Keratinocyte (primary cell): ENCODE data around the gene TUBGCP6. TPM values are rescaled to one million over a fixed set of nuclear protein-coding genes. Genes with fewer than 3 reads are reported as not detected.

Source experiments
- DNase-seq: peaks from one replicate; pipeline ENCODE4 v3.0.0-alpha.2; 2011; ENCODE audit warnings: low read depth, missing footprints, low spot score
- FAIRE-seq: peaks from 2 replicates; lab custom pipeline; 2011; peaks lifted over from hg19 to GRCh38; lab: Jason Lieb, UNC
- H2AFZ ChIP-seq: 2 replicates; pipeline ENCODE4 v1.6.0; 2012; ENCODE audit warnings: low read length, control low read depth, inconsistent platforms; ENCODE audit not compliant: control insufficient read depth
- H3K27ac ChIP-seq: 2 replicates; pipeline ENCODE4 v1.5.1; 2011; ENCODE audit warnings: low read length; ENCODE audit not compliant: control insufficient read depth, insufficient read depth
- H3K27me3 ChIP-seq: 3 replicates; pipeline ENCODE4 v1.6.0; 2011; ENCODE audit warnings: low read length; ENCODE audit not compliant: control insufficient read depth, insufficient read depth; ENCODE audit errors: extremely low read depth
- H3K36me3 ChIP-seq, 2 experiments: 2 replicates in 1 of 2; 3 replicates in 1 of 2; pipeline ENCODE4 v1.5.1; 2011; ENCODE audit warnings: low read length in 2 of 2, mild to moderate bottlenecking in 1 of 2; ENCODE audit not compliant: control insufficient read depth in 2 of 2, insufficient read depth in 2 of 2; ENCODE audit errors: extremely low read depth in 1 of 2
- H3K4me1 ChIP-seq: 3 replicates; pipeline ENCODE4 v1.5.1; 2011; ENCODE audit warnings: low read length; ENCODE audit not compliant: control insufficient read depth, insufficient read depth; ENCODE audit errors: extremely low read depth
- H3K4me2 ChIP-seq: 3 replicates; pipeline ENCODE4 v1.6.0; 2011; ENCODE audit warnings: low read depth, low read length; ENCODE audit not compliant: control insufficient read depth, insufficient read depth; ENCODE audit errors: extremely low read depth
- H3K4me3 ChIP-seq, 3 experiments: fragments of 200-600 bp in 1 of 3; sonication (generic) in 1 of 3; 2 replicates in 2 of 3; 3 replicates in 1 of 3; pipeline ENCODE4 v1.5.1; 2011 to 2016; ENCODE audit warnings: low read length in 3 of 3, mild to moderate bottlenecking in 3 of 3, control low read depth in 2 of 3, inconsistent platforms in 1 of 3, low read depth in 1 of 3, mixed read lengths in 1 of 3, mixed run types in 1 of 3, moderate library complexity in 1 of 3; ENCODE audit not compliant: control insufficient read depth in 2 of 3, insufficient read depth in 2 of 3; ENCODE audit errors: extremely low read depth in 1 of 3
- H3K79me2 ChIP-seq: 2 replicates; pipeline ENCODE4 v1.6.0; 2012; ENCODE audit warnings: low read length; ENCODE audit not compliant: control insufficient read depth, insufficient read depth
- H3K9ac ChIP-seq: 3 replicates; pipeline ENCODE4 v1.6.0; 2011; ENCODE audit warnings: low read length; ENCODE audit not compliant: control insufficient read depth, insufficient read depth; ENCODE audit errors: extremely low read depth
- H3K9me1 ChIP-seq: 3 replicates; pipeline ENCODE4 v1.6.0; 2011; ENCODE audit warnings: low read length; ENCODE audit not compliant: control insufficient read depth, insufficient read depth; ENCODE audit errors: extremely low read depth
- H3K9me3 ChIP-seq: 2 replicates; pipeline ENCODE4 v1.5.1; 2012; ENCODE audit warnings: low read depth, low read length; ENCODE audit not compliant: control insufficient read depth
- H4K20me1 ChIP-seq: 3 replicates; pipeline ENCODE4 v1.6.0; 2011; ENCODE audit warnings: low read length; ENCODE audit not compliant: control insufficient read depth, insufficient read depth; ENCODE audit errors: extremely low read depth
- EZH2 ChIP-seq: IDR thresholded peaks from one replicate; pipeline ENCODE4 v1.6.1; 2012; ENCODE audit warnings: inconsistent platforms, mild to moderate bottlenecking, low read length, moderate library complexity
- dilution Hi-C: fragments of 300-500 bp; cut with MboI; formaldehyde crosslinking; loops from one replicate; pipeline ENCODE4 v1.7.0; 2020; ENCODE audit warnings: low sequenced_read_pairs; ENCODE audit not compliant: extremely low pct_ligation_motif_present
- polyA plus RNA-seq, 5 experiments: library from polyadenylated mRNA; depleted of rRNA in 3 of 5; stranded (reverse) in 3 of 5; stranded (forward) in 1 of 5; unstranded in 1 of 5; fragments of >200 nt; gene quantifications; 1 replicate in 1 of 5; 2 replicates in 3 of 5; 3 replicates in 1 of 5; pipeline versions ENCODE4 v1.2.1 to v1.2.3, GENCODE V29; 2011 to 2012; ENCODE audit warnings: missing spikeins in 2 of 5, low read depth in 1 of 5, low replicate concordance in 1 of 5
- TF ChIP-seq, protein P1 (sequence below), 3 experiments: IDR thresholded peaks in 1 of 3; conservative IDR thresholded peaks in 1 of 3; optimal IDR thresholded peaks in 1 of 3; 2 replicates in 2 of 3; 3 replicates in 1 of 3; pipeline versions ENCODE3 to v1.5.1; 2011; ENCODE audit warnings: low read length in 3 of 3, mild to moderate bottlenecking in 3 of 3, moderate library complexity in 2 of 3, control low read depth in 1 of 3, inconsistent platforms in 1 of 3; ENCODE audit not compliant: insufficient read depth in 2 of 3; ENCODE audit errors: extremely low read depth in 1 of 3

TUBGCP6 gene
- polyA plus RNA-seq, 1 donor (not counting 4 experiments of a cell fraction or from before 2014, with no cell fraction given), result 10.1 TPM

DNA sequence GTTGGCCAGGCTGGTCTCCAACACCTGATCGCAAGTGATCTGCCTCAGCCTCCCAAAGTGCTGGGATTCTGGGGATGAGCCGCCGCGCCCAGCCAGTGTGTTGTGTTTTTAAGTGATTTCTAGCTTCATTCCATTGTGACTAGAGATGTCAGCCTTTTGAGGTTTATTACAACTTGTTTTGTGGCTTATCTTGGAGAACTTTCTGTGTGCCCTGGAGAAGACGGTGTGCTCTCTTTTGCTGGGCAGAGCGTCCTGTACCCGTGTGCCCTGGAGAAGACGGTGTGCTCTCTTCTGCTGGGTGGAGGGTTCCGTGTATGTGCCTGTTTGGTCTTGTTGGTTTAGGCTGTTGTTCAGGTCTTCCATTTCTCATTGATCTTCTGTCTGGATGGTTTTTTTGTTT lies 31.6 kb downstream of the TUBGCP6 start:
- peaks cover 10% of the 10 kb centered on the region for H4K20me1 ChIP-seq

GRCh38 chr22:50211147-50211546 lies 33.7 kb downstream of the TUBGCP6 start:
- Histone ChIP-seq H3K4me3 (no peak overlapping the region), H3K4me2 (no peak overlapping the region), H3K4me1 (peaks cover 6% of the 10 kb centered on the region), H3K79me2 (peaks cover 30% of the 10 kb centered on the region), H3K9ac (no peak overlapping the region), H4K20me1 (peaks cover 10% of the 10 kb centered on the region), H3K9me3 (no peaks in the 10 kb centered on the region), H3K27me3 (no peaks in the 10 kb centered on the region), H3K9me1 (peaks cover 2% of the 10 kb centered on the region), H3K36me3 (peaks cover 25 to 37% of the 10 kb centered on the region in 2 experiments), H3K27ac (no peak overlapping the region), H2AFZ (no peak overlapping the region)
- DNase-seq (no peak), FAIRE-seq (peak; percentile 65)
- dilution Hi-C loops, result no loop called here
- TF ChIP-seq, protein P1, sequence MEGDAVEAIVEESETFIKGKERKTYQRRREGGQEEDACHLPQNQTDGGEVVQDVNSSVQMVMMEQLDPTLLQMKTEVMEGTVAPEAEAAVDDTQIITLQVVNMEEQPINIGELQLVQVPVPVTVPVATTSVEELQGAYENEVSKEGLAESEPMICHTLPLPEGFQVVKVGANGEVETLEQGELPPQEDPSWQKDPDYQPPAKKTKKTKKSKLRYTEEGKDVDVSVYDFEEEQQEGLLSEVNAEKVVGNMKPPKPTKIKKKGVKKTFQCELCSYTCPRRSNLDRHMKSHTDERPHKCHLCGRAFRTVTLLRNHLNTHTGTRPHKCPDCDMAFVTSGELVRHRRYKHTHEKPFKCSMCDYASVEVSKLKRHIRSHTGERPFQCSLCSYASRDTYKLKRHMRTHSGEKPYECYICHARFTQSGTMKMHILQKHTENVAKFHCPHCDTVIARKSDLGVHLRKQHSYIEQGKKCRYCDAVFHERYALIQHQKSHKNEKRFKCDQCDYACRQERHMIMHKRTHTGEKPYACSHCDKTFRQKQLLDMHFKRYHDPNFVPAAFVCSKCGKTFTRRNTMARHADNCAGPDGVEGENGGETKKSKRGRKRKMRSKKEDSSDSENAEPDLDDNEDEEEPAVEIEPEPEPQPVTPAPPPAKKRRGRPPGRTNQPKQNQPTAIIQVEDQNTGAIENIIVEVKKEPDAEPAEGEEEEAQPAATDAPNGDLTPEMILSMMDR (optimal IDR thresholded peaks at IDR 0.05 in 1 of 3, IDR thresholded peaks at IDR 0.05 in 1 of 3, conservative IDR thresholded peaks at IDR 0.05 in 1 of 3; ENCODE audit: extremely low read depth in 1 of 3, insufficient read depth in 2 of 3, low read length in 3 of 3), result no peak
- no peak for TF ChIP-seq EZH2

More for the DNA sequence above, 31.6 kb downstream of the TUBGCP6 start:
- Histone ChIP-seq H2AFZ (no peak overlapping the region), H3K36me3 (peaks cover 16 to 44% of the 10 kb centered on the region in 2 experiments), H3K9me1 (peaks cover 2% of the 10 kb centered on the region), H3K4me1 (peaks cover 6% of the 10 kb centered on the region), H3K4me3 (no peak overlapping the region), H3K27me3 (no peaks in the 10 kb centered on the region), H3K4me2 (no peak overlapping the region), H3K79me2 (peaks cover 30% of the 10 kb centered on the region), H3K9me3 (no peaks in the 10 kb centered on the region), H3K9ac (no peak overlapping the region), H3K27ac (no peak overlapping the region)
- dilution Hi-C loops, result no loop called here
- FAIRE-seq (no peak), DNase-seq (no peak)
- TF ChIP-seq, protein P1 (optimal IDR thresholded peaks at IDR 0.05 in 1 of 3, IDR thresholded peaks at IDR 0.05 in 1 of 3, conservative IDR thresholded peaks at IDR 0.05 in 1 of 3; ENCODE audit: extremely low read depth in 1 of 3, insufficient read depth in 2 of 3, low read length in 3 of 3), result no peak
- no peak for TF ChIP-seq EZH2
